ENCODE measurements around the gene VOPP1. TPM values are rescaled to one million over a fixed set of nuclear protein-coding genes. Genes with fewer than 3 reads are reported as not detected.

VOPP1 gene
- total and polyA plus RNA-seq, 2 donors (not counting 1 experiment from before 2014, with no cell fraction given), result 52.1 to 70.7 TPM

DNA sequence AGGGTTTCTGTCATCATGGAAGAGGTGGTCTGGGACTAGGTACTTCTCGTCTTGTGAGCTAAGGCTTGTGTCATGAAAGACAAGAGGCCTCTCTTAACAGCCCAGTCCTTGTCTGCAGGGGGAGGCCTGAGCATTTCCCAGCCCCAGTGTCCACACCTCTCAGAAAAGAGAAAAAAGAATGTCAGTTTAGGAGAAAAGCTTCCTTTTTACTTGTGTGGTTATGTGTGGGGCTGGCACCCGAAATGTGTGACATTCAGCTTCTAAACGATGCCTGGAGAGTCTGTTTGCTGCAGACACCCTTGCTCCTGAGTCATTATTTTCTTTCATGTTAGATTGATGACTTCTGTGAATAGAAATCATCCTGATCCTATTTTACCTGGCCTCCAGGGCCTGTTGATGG is 139.8 kb downstream of the VOPP1 start:
- peaks cover 2% of the 10 kb centered on the region for H3K36me3 ChIP-seq (ENCODE audit: control insufficient read depth, insufficient read depth, low read length)
- no peak overlapping the region for H3K27ac ChIP-seq (ENCODE audit: insufficient read depth, low read length)
- no peaks in the 10 kb centered on the region for H3K4me1 ChIP-seq (ENCODE audit: control insufficient read depth, extremely low read depth, insufficient read depth, low read length)
- H4K20me1 ChIP-seq (ENCODE audit: control insufficient read depth, extremely low read depth, insufficient read depth, low read length), result no peaks in the 10 kb centered on the region
- no peak overlapping the region for H3K4me2 ChIP-seq (ENCODE audit: extremely low read depth, insufficient read depth, low read length)
- no peaks in the 10 kb centered on the region for H3K79me2 ChIP-seq (ENCODE audit: control insufficient read depth, insufficient read depth, low read length)
- no peaks in the 10 kb centered on the region for H3K27me3 ChIP-seq (ENCODE audit: control insufficient read depth, insufficient read depth, low read length)
- no peak overlapping the region for H3K9ac ChIP-seq (ENCODE audit: insufficient read depth, low read length)
- TF ChIP-seq EZH2 (IDR thresholded peaks at IDR 0.05; ENCODE audit: low read length, missing control alignments), result no peak
- TF ChIP-seq, protein P1, sequence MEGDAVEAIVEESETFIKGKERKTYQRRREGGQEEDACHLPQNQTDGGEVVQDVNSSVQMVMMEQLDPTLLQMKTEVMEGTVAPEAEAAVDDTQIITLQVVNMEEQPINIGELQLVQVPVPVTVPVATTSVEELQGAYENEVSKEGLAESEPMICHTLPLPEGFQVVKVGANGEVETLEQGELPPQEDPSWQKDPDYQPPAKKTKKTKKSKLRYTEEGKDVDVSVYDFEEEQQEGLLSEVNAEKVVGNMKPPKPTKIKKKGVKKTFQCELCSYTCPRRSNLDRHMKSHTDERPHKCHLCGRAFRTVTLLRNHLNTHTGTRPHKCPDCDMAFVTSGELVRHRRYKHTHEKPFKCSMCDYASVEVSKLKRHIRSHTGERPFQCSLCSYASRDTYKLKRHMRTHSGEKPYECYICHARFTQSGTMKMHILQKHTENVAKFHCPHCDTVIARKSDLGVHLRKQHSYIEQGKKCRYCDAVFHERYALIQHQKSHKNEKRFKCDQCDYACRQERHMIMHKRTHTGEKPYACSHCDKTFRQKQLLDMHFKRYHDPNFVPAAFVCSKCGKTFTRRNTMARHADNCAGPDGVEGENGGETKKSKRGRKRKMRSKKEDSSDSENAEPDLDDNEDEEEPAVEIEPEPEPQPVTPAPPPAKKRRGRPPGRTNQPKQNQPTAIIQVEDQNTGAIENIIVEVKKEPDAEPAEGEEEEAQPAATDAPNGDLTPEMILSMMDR (conservative IDR thresholded peaks at IDR 0.05 in 1 of 2, IDR thresholded peaks at IDR 0.05 in 1 of 2; ENCODE audit: low read depth in 1 of 2, low read length in 2 of 2), result no peak
- H2AFZ ChIP-seq (ENCODE audit: low read length), result no peak overlapping the region
- DNase-seq (ENCODE audit: low read depth in 2 of 2), result no peak
- H3K9me3 ChIP-seq (ENCODE audit: control insufficient read depth, insufficient read depth, low read depth, low read length), result no peaks in the 10 kb centered on the region
- no peak overlapping the region for H3K4me3 ChIP-seq (replicated peaks in 1 of 4; ENCODE audit: control extremely low read depth in 1 of 4, insufficient read depth in 1 of 4, low read depth in 3 of 4, low read length in 4 of 4)

DNA sequence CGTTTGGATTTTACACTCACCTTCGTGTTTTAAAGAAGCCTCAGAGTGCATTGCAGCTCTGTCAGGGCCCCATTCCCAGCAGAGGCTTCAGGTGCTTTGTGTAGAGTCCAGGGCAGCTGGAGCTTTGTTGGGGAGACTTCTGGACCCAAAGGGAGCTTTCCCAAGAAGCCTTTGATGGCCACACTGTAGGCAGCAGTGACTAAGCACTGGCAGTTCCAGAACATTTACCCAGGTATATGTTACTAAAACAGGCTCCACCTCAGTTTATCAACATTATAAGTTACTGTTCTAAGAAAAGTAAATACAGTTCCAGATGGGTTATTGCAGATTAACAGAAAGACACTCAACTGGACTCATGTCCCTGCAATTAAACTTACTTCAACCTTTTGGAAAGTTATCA is 140.4 kb downstream of the VOPP1 start:
- no peaks in the 10 kb centered on the region for H3K4me1 ChIP-seq (ENCODE audit: control insufficient read depth, extremely low read depth, insufficient read depth, low read length)
- no peak for DNase-seq (ENCODE audit: low read depth in 2 of 2)
- H3K27me3 ChIP-seq (ENCODE audit: control insufficient read depth, insufficient read depth, low read length), result no peaks in the 10 kb centered on the region
- H3K9ac ChIP-seq (ENCODE audit: insufficient read depth, low read length), result no peak overlapping the region
- H3K79me2 ChIP-seq (ENCODE audit: control insufficient read depth, insufficient read depth, low read length), result no peaks in the 10 kb centered on the region
- H4K20me1 ChIP-seq (ENCODE audit: control insufficient read depth, extremely low read depth, insufficient read depth, low read length), result no peaks in the 10 kb centered on the region
- TF ChIP-seq, protein P1 (conservative IDR thresholded peaks at IDR 0.05 in 1 of 2, IDR thresholded peaks at IDR 0.05 in 1 of 2; ENCODE audit: low read depth in 1 of 2, low read length in 2 of 2), result no peak
- TF ChIP-seq EZH2 (IDR thresholded peaks at IDR 0.05; ENCODE audit: low read length, missing control alignments), result no peak
- no peak overlapping the region for H2AFZ ChIP-seq (ENCODE audit: low read length)
- H3K4me3 ChIP-seq (replicated peaks in 1 of 4; ENCODE audit: control extremely low read depth in 1 of 4, insufficient read depth in 1 of 4, low read depth in 3 of 4, low read length in 4 of 4), result no peak overlapping the region
- no peak overlapping the region for H3K4me2 ChIP-seq (ENCODE audit: extremely low read depth, insufficient read depth, low read length)
- H3K36me3 ChIP-seq (ENCODE audit: control insufficient read depth, insufficient read depth, low read length), result peaks cover 2% of the 10 kb centered on the region
- no peaks in the 10 kb centered on the region for H3K9me3 ChIP-seq (ENCODE audit: control insufficient read depth, insufficient read depth, low read depth, low read length)
- H3K27ac ChIP-seq (ENCODE audit: insufficient read depth, low read length), result no peak overlapping the region

DNA sequence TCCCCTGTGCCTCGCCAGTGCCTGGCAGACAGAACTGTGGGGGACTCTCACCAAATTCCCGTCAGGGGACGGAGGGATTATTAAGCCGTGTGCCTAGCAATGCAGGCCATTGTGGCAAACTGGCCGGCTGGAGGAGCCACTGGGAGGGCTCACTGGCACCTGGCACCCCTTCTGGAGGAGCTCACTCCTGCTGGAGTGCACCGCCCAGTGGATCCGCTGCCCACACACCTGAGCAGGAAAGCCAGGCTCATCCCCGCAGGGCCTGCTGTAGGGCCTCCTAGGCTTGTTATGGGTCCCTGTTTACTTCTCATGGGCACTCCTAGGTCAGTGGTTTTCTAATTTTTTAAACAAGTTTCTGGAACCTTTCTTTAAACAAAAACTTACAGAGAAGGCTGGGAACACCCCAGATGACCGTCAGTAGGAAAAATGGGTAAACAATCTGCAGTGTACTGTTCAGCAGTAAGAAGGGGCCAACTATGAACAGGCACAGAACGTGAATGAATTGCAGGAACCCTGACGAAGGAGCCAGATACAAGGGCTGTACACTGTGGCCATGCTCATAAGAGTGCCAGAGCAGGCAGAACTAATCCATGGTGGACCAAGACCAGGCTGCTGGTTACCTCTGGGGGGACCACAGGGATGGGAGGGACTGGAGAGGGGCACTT is 142.3 kb downstream of the VOPP1 start:
- Histone ChIP-seq H3K4me1 (ENCODE audit: control insufficient read depth, extremely low read depth, insufficient read depth, low read length) (no peaks in the 10 kb centered on the region), H3K4me3 (replicated peaks in 1 of 4; ENCODE audit: control extremely low read depth in 1 of 4, insufficient read depth in 1 of 4, low read depth in 3 of 4, low read length in 4 of 4) (no peak overlapping the region), H3K27ac (ENCODE audit: insufficient read depth, low read length) (no peak overlapping the region), H3K9me3 (ENCODE audit: control insufficient read depth, insufficient read depth, low read depth, low read length) (no peaks in the 10 kb centered on the region), H3K79me2 (ENCODE audit: control insufficient read depth, insufficient read depth, low read length) (no peaks in the 10 kb centered on the region), H2AFZ (ENCODE audit: low read length) (no peak overlapping the region), H3K9ac (ENCODE audit: insufficient read depth, low read length) (no peak overlapping the region), H3K4me2 (ENCODE audit: extremely low read depth, insufficient read depth, low read length) (no peak overlapping the region), H3K27me3 (ENCODE audit: control insufficient read depth, insufficient read depth, low read length) (no peaks in the 10 kb centered on the region), H4K20me1 (ENCODE audit: control insufficient read depth, extremely low read depth, insufficient read depth, low read length) (no peaks in the 10 kb centered on the region), H3K36me3 (ENCODE audit: control insufficient read depth, insufficient read depth, low read length) (peaks cover 5% of the 10 kb centered on the region)
- TF ChIP-seq EZH2 (IDR thresholded peaks at IDR 0.05; ENCODE audit: low read length, missing control alignments), result no peak
- TF ChIP-seq, protein P1 (conservative IDR thresholded peaks at IDR 0.05 in 1 of 2, IDR thresholded peaks at IDR 0.05 in 1 of 2; ENCODE audit: low read depth in 1 of 2, low read length in 2 of 2), result no peak
- no peak for DNase-seq (ENCODE audit: low read depth in 2 of 2)
